DND-41 (cell line): ENCODE results near the gene MESP2.

Experiments used
- ATAC-seq: fragments of 200-7000 bp; cut with Tn5 transposase; 3 replicates; pipeline ENCODE4 v1.9.1; 2021; ENCODE audit warnings: low read depth; ENCODE audit not compliant: insufficient read depth
- DNase-seq: peaks from one replicate; pipeline ENCODE4 v3.0.0-alpha.2; 2020
- H2AFZ ChIP-seq: 2 replicates; pipeline ENCODE4 v1.6.0; 2012; ENCODE audit warnings: low read depth, low read length
- H3K27ac ChIP-seq: 2 replicates; pipeline ENCODE4 v1.5.1; 2012; ENCODE audit warnings: low read length, inconsistent platforms
- H3K27me3 ChIP-seq: fragments of 200-600 bp; sonication (generic); 2 replicates; pipeline ENCODE4 v1.6.0; 2012; ENCODE audit warnings: low read length, mild to moderate bottlenecking, inconsistent platforms; ENCODE audit not compliant: insufficient read depth, poor library complexity
- H3K36me3 ChIP-seq: 2 replicates; pipeline ENCODE4 v1.5.1; 2012; ENCODE audit warnings: low read length, inconsistent platforms; ENCODE audit not compliant: insufficient read depth
- H3K4me1 ChIP-seq: 2 replicates; pipeline ENCODE4 v1.5.1; 2012; ENCODE audit warnings: mild to moderate bottlenecking, low read length; ENCODE audit not compliant: insufficient read depth
- H3K4me2 ChIP-seq: 2 replicates; pipeline ENCODE4 v1.6.0; 2012; ENCODE audit warnings: mild to moderate bottlenecking, moderate library complexity, low read length, inconsistent platforms; ENCODE audit not compliant: insufficient read depth
- H3K4me3 ChIP-seq, 2 experiments: fragments of 200-600 bp in 1 of 2; shearing (Covaris generic) in 1 of 2; 2 replicates each; pipeline ENCODE4 v1.5.1; 2012 to 2016; ENCODE audit warnings: inconsistent platforms in 2 of 2, low read length in 2 of 2, mild to moderate bottlenecking in 2 of 2, low read depth in 1 of 2, moderate library complexity in 1 of 2
- H3K79me2 ChIP-seq: 2 replicates; pipeline ENCODE4 v1.6.0; 2012; ENCODE audit warnings: low read length, inconsistent platforms; ENCODE audit not compliant: insufficient read depth
- H3K9ac ChIP-seq: 2 replicates; pipeline ENCODE4 v1.6.0; 2012; ENCODE audit warnings: low read depth, mild to moderate bottlenecking, inconsistent platforms, low read length, moderate library complexity
- H3K9me3 ChIP-seq: 2 replicates; pipeline ENCODE4 v1.5.1; 2012; ENCODE audit warnings: low read length, moderate library complexity, mild to moderate bottlenecking, inconsistent platforms; ENCODE audit not compliant: insufficient read depth, severe bottlenecking
- H4K20me1 ChIP-seq: 2 replicates; pipeline ENCODE4 v1.6.0; 2012; ENCODE audit warnings: low read length; ENCODE audit not compliant: insufficient read depth
- EZH2 ChIP-seq: IDR thresholded peaks from 3 replicates; pipeline ENCODE4 v1.6.1; 2012; ENCODE audit warnings: borderline replicate concordance, low read depth, mild to moderate bottlenecking, moderate library complexity, low read length, inconsistent platforms; ENCODE audit not compliant: severe bottlenecking
- TF ChIP-seq, protein P1 (sequence below): IDR thresholded peaks from 2 replicates; pipeline ENCODE4 v1.5.1; 2012; ENCODE audit warnings: borderline replicate concordance, low read length, moderate library complexity, mild to moderate bottlenecking; ENCODE audit not compliant: poor library complexity, severe bottlenecking; ENCODE audit errors: extremely low read depth

MESP2 gene

GRCh38 chr15:89822951-89823711 lies 47.0 kb downstream of the MESP2 start:
- no peaks in the 10 kb centered on the region for H3K9me3 ChIP-seq
- H3K27me3 ChIP-seq, result no peaks in the 10 kb centered on the region
- no peaks in the 10 kb centered on the region for H3K79me2 ChIP-seq
- no peak overlapping the region for H3K4me3 ChIP-seq
- H3K9ac ChIP-seq, result no peak overlapping the region
- no peak overlapping the region for H2AFZ ChIP-seq
- no peak for ATAC-seq
- no peaks in the 10 kb centered on the region for H3K36me3 ChIP-seq
- H3K4me1 ChIP-seq, result no peaks in the 10 kb centered on the region
- TF ChIP-seq EZH2, result no peak
- TF ChIP-seq, protein P1, sequence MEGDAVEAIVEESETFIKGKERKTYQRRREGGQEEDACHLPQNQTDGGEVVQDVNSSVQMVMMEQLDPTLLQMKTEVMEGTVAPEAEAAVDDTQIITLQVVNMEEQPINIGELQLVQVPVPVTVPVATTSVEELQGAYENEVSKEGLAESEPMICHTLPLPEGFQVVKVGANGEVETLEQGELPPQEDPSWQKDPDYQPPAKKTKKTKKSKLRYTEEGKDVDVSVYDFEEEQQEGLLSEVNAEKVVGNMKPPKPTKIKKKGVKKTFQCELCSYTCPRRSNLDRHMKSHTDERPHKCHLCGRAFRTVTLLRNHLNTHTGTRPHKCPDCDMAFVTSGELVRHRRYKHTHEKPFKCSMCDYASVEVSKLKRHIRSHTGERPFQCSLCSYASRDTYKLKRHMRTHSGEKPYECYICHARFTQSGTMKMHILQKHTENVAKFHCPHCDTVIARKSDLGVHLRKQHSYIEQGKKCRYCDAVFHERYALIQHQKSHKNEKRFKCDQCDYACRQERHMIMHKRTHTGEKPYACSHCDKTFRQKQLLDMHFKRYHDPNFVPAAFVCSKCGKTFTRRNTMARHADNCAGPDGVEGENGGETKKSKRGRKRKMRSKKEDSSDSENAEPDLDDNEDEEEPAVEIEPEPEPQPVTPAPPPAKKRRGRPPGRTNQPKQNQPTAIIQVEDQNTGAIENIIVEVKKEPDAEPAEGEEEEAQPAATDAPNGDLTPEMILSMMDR, result no peak
- no peaks in the 10 kb centered on the region for H4K20me1 ChIP-seq
- no peak overlapping the region for H3K27ac ChIP-seq
- no peak for DNase-seq
- no peak overlapping the region for H3K4me2 ChIP-seq

DNA sequence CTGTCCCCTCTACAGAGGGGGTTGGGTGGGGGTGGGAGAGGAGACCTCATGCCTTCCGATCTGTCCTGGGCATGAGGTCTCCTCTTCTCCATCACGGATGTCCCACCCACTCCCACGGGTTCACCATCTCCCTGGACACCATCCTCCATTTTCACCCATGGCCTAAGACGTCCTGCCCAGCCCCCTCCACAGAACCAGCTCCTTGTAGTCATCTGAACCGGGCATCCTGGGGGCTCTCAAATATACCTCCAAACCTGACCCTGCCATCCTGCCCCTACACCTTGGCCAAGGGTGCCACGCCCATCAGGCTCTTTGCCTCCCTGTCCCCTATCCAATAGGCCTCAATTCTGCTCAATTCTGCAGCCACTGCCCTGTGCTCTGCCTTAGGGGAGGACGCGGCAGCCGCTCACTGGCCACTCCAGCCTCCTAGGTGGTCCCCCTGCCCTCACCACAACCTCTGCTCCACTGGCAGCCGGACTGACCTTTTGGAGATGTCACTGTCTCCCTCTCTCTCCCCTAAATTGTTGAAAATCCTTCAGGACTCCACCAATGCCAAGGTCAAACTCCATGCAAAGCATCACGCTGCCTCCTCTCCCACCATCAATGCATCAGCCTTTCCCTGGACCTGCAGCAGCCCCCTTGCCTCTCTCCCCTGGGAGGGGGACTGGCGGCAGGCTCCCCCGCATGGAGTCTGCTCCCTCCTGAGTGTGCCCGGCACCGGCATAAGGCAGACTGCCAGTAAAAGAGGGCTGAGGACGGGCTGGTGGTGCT lies 47.9 kb downstream of the MESP2 start:
- no peak for DNase-seq
- Histone ChIP-seq H3K4me3 (no peak overlapping the region), H3K4me1 (no peaks in the 10 kb centered on the region), H3K36me3 (no peaks in the 10 kb centered on the region), H4K20me1 (no peaks in the 10 kb centered on the region), H3K9ac (no peak overlapping the region), H3K79me2 (no peaks in the 10 kb centered on the region), H3K4me2 (no peak overlapping the region), H3K9me3 (no peaks in the 10 kb centered on the region), H3K27ac (no peak overlapping the region), H3K27me3 (no peaks in the 10 kb centered on the region), H2AFZ (no peak overlapping the region)
- ATAC-seq, result no peak
- TF ChIP-seq EZH2, result no peak
- TF ChIP-seq, protein P1, result no peak

- no peak overlapping the region for H2AFZ ChIP-seq
- H3K4me2 ChIP-seq, result no peak overlapping the region
- H3K27ac ChIP-seq, result no peak overlapping the region
- no peaks in the 10 kb centered on the region for H3K4me1 ChIP-seq
- H3K4me3 ChIP-seq, result no peak overlapping the region
- no peaks in the 10 kb centered on the region for H3K27me3 ChIP-seq
- DNase-seq (no peak), ATAC-seq (no peak)
- no peak overlapping the region for H3K9ac ChIP-seq
- TF ChIP-seq, protein P1, result no peak
- no peak for TF ChIP-seq EZH2
- no peaks in the 10 kb centered on the region for H3K79me2 ChIP-seq
- no peaks in the 10 kb centered on the region for H3K36me3 ChIP-seq
- no peaks in the 10 kb centered on the region for H4K20me1 ChIP-seq
- H3K9me3 ChIP-seq, result no peaks in the 10 kb centered on the region
Observed at GRCh38 chr15:89824607-89824867, 48.4 kb downstream of the MESP2 start.
